ENCODE results near the gene PIGR. TPM values are rescaled to one million over a fixed set of nuclear protein-coding genes. Genes with fewer than 3 reads are reported as not detected.

The PIGR gene
- total RNA-seq, 1 experiment from 2014 or later: 2.6 TPM

- TF ChIP-seq CTCF (IDR thresholded peaks at IDR 0.05 in 2 of 3, conservative IDR thresholded peaks at IDR 0.05 in 1 of 3; ENCODE audit: borderline replicate concordance in 1 of 3, insufficient read depth in 1 of 3, low read depth in 2 of 3, low read length in 2 of 3): no peak
- TF ChIP-seq SIN3A (IDR thresholded peaks at IDR 0.05; ENCODE audit: low read depth): no peak
- no peak for TF ChIP-seq ATF3 (IDR thresholded peaks at IDR 0.05)
- TF ChIP-seq JUND (IDR thresholded peaks at IDR 0.05): no peak
- TF ChIP-seq EGR1 (IDR thresholded peaks at IDR 0.05; ENCODE audit: low read depth): no peak
Measured at GRCh38 chr1:206941766-206942418, 4.4 kb downstream of the PIGR start (continued).

GRCh38 chr1:206940588-206940936 is 5.7 kb downstream of the PIGR start:
- H3K4me2 ChIP-seq (ENCODE audit: low read length): no peak overlapping the region
- TF ChIP-seq ZFX (IDR thresholded peaks at IDR 0.05): no peak
- no peak for TF ChIP-seq FOSL1 (IDR thresholded peaks at IDR 0.05; ENCODE audit: low read depth)
- no peak for TF ChIP-seq SIN3A (IDR thresholded peaks at IDR 0.05; ENCODE audit: low read depth)
- TF ChIP-seq RAD21 (IDR thresholded peaks at IDR 0.05; ENCODE audit: low read depth): no peak
- no peak for TF ChIP-seq SRF (IDR thresholded peaks at IDR 0.05; ENCODE audit: low read depth)
- TF ChIP-seq TCF7L2 (IDR thresholded peaks at IDR 0.05; ENCODE audit: borderline replicate concordance, extremely low read depth, insufficient read depth, insufficient read length): no peak
- TF ChIP-seq ATF3 (IDR thresholded peaks at IDR 0.05): no peak
- TF ChIP-seq CTCF (IDR thresholded peaks at IDR 0.05 in 2 of 3, conservative IDR thresholded peaks at IDR 0.05 in 1 of 3; ENCODE audit: borderline replicate concordance in 1 of 3, insufficient read depth in 1 of 3, low read depth in 2 of 3, low read length in 2 of 3): no peak
- TF ChIP-seq EZH2 (IDR thresholded peaks at IDR 0.05): no peak
- TF ChIP-seq POLR2A (IDR thresholded peaks at IDR 0.05; ENCODE audit: borderline replicate concordance, extremely low read depth, insufficient read depth, insufficient read length): no peak
- TF ChIP-seq REST (IDR thresholded peaks at IDR 0.05; ENCODE audit: low read depth): no peak
- no peak for TF ChIP-seq POLR2AphosphoS5 (IDR thresholded peaks at IDR 0.05; ENCODE audit: low read depth, low read length)
- TF ChIP-seq MAX (IDR thresholded peaks at IDR 0.05): no peak
- no peak for TF ChIP-seq CBX3 (IDR thresholded peaks at IDR 0.05; ENCODE audit: low read depth)
- TF ChIP-seq ZNF274 (IDR thresholded peaks at IDR 0.05; ENCODE audit: low read depth, low read length): no peak
- TF ChIP-seq CEBPB (IDR thresholded peaks at IDR 0.05; ENCODE audit: low read depth): no peak
- ChIA-PET POLR2A (no interaction called here), CTCF (no interaction called here), RAD21 (ENCODE audit: low non-redundant PET in 1 of 2, low total read pairs in 2 of 2, uncharacterized antibody in 2 of 2, unreplicated experiment in 2 of 2) (no interaction called here)
- intact Hi-C loops (cut with micrococcal nuclease): no loop called here
- no peaks in the 10 kb centered on the region for H3K9me3 ChIP-seq (ENCODE audit: control insufficient read depth in 1 of 2, insufficient read depth in 1 of 2, low read depth in 1 of 2, low read length in 2 of 2)
- H2AFZ ChIP-seq (ENCODE audit: low read depth, low read length, poor library complexity, severe bottlenecking): no peak overlapping the region
- ATAC-seq (no peak), DNase-seq (ENCODE audit: low read depth, low spot score) (no peak)
- H4K20me1 ChIP-seq (ENCODE audit: insufficient read depth): no peaks in the 10 kb centered on the region
- H3K27ac ChIP-seq (ENCODE audit: low read depth, low read length): no peak overlapping the region
- H3K4me3 ChIP-seq (replicated peaks in 1 of 2; ENCODE audit: low read depth in 1 of 2, low read length in 2 of 2): no peak overlapping the region
- H3K27me3 ChIP-seq (ENCODE audit: insufficient read depth, low read length): peaks cover 11% of the 10 kb centered on the region; the same call in 1 of the 2 replicates
- no TSS peak for BruUV-seq (replicated peaks)
- no peak overlapping the region for H3K9ac ChIP-seq (ENCODE audit: low read length)
- H3K9me2 ChIP-seq (ENCODE audit: insufficient read depth): no peaks in the 10 kb centered on the region
- no peaks in the 10 kb centered on the region for H3K79me2 ChIP-seq (ENCODE audit: insufficient read depth, low read length)
- no peaks in the 10 kb centered on the region for H3K36me3 ChIP-seq (ENCODE audit: control insufficient read depth in 1 of 2, insufficient read depth in 2 of 2, low read length in 2 of 2)
- H3K4me1 ChIP-seq (ENCODE audit: control insufficient read depth in 1 of 2, insufficient read depth in 2 of 2, low read length in 2 of 2): no peaks in the 10 kb centered on the region

All from HCT116 (cell line).